ENCODE data around the gene MRPS24.

DNA sequence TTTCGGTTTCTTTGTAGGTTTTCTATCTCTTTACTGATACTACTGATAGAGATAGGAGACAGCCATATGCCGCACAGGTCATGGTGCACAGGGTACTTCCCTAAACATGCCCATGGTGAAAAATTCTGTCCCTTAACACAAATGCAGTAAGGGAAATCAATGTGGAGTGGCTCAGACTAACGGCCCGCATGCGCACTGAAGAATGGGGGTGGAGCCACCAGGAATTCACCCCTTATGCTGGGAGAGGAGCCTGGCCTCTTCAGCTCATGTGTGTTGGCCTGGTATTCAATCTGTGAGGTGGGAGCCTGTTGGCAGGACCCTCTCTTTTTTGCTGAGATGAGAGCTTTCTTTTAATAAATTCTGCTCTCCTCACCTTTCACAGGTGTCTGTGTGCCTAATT is 45.5 kb upstream of the MRPS24 start:
- TF ChIP-seq JUND (IDR thresholded peaks at IDR 0.05) (no peak), ELF1 (IDR thresholded peaks at IDR 0.05; ENCODE audit: borderline replicate concordance, low read depth) (no peak), CTCF (IDR thresholded peaks at IDR 0.05 in 2 of 3, conservative IDR thresholded peaks at IDR 0.05 in 1 of 3; ENCODE audit: borderline replicate concordance in 1 of 3, insufficient read depth in 1 of 3, low read depth in 2 of 3, low read length in 2 of 3) (no peak), EZH2 (IDR thresholded peaks at IDR 0.05) (no peak), POLR2AphosphoS5 (IDR thresholded peaks at IDR 0.05; ENCODE audit: low read depth, low read length) (no peak), MAX (IDR thresholded peaks at IDR 0.05) (no peak), ZNF274 (IDR thresholded peaks at IDR 0.05; ENCODE audit: low read depth, low read length) (no peak), SIN3A (IDR thresholded peaks at IDR 0.05; ENCODE audit: low read depth) (no peak), POLR2A (IDR thresholded peaks at IDR 0.05; ENCODE audit: borderline replicate concordance, extremely low read depth, insufficient read depth, insufficient read length) (no peak)
